Central memory CD4-positive, alpha-beta T cell (primary cell): ENCODE results near the gene TPPP.
"Not testable (repeated sequence)": the region's sequence is repeated elsewhere in the genome, so short reads cannot be mapped to it uniquely, and the experiment has no call there.

ENCODE experiments used
- DNase-seq: peaks from one replicate; pipeline ENCODE4 v3.0.0; 2022

Gene TPPP

DNA sequence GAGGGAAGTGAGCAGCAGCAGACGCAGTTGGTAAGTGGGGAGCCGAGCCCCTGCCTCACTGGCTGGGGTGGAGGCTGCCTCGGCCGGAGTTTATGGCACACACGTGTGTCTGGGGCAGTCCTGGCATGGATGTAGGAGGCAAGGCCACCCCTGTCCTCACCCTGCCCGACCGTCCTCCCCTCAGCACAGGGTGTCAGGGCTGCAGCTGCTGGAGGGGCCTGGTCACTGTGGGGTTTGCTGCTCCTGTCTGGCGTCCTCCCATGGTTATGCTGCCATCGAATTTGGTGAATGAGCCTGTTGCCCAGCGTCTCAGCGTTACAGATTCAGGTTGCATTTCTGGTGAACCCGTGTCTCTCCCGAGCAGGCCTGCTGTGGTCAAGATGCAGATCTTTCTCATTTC is 48.6 kb downstream of the TPPP start:
- no peak for DNase-seq

GRCh38 chr5:643811-644271 is 49.3 kb downstream of the TPPP start:
- no peak for DNase-seq

DNA sequence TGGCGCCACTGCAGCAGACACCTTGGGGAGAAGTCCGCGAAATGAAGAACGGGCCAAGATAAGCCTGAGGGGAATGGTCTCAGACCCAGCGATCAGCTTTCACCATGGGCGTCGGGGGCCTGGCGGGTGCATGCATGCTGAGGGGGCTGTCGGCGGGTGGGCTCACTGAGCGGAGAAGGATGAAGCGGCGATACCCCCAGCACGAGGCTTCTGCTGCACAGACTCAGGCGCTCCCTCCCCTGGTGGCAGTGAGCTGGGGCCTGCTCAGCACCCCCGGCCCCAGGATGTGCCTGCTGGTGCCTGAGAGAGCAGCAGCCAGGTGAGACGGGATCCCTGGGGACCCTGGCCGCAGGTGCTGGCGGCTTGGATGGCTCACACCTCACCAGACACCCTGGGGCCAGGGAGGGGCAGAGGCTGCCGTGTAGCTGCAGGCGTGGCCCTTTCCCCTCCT is 49.8 kb downstream of the TPPP start:
- no peak for DNase-seq

- DNase-seq = no peak
Measured at GRCh38 chr5:642481-642880, 50.7 kb downstream of the TPPP start.

GRCh38 chr5:641331-641765 is 51.8 kb downstream of the TPPP start:
- no peak for DNase-seq

DNA sequence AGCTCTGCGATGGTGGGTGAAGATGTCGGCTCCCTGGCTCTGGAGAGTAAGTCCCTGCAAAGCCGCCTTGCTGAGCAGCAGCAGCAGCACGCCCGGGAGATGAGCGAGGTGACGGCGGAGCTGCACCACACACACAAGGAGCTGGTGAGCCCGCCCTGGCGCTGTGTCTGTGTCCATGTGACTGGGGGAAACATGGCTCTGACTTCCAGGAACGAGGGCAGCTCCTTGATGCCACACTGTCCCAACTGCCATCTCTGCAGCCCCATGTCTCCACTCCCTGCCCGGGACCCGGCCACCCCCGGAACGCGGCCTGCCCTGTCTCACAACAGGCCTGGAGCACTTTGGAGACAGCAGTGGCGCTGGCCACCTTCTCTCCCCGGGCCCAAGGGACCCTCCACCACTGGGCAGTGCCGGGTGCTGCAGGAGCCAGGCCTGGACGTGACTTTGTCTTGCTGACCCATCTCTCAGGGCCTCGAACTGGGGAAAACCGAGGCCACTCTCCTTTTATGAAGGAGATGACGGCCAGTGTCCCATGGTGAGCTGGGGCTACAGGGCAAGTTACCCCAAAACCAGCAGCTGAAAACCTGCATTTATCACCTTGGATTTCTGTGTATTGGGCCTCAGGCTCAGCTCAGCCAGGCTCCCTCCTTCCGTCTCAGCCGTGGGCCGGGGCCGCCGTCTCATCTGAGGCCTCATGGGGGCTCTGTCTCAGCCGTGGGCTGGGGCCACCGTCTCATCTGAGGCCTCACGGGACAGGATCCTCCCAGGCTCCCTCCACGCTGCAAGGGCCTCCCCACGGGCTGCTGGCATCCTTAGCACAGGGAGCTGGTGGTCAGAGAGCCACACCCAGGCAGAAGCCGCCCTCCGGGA is 52.5 kb downstream of the TPPP start:
- DNase-seq = no peak

GRCh38 chr5:639584-640213 is 53.5 kb downstream of the TPPP start:
- DNase-seq = no peak

DNA sequence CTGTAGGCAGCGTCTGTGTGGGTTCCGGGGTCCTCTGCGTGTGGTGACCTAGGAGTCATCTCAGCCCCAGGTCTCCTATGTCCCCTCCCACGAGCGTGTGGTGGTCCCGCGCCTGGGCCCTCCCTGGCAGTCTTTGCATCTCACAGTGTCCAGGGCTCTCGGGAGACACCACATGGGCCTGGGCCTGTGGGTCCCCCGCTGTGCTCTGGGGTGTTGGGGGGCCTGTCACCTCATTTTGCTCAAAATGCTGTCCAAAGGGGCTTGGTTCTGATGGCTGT is 54.0 kb downstream of the TPPP start:
- no peak for DNase-seq

DNA sequence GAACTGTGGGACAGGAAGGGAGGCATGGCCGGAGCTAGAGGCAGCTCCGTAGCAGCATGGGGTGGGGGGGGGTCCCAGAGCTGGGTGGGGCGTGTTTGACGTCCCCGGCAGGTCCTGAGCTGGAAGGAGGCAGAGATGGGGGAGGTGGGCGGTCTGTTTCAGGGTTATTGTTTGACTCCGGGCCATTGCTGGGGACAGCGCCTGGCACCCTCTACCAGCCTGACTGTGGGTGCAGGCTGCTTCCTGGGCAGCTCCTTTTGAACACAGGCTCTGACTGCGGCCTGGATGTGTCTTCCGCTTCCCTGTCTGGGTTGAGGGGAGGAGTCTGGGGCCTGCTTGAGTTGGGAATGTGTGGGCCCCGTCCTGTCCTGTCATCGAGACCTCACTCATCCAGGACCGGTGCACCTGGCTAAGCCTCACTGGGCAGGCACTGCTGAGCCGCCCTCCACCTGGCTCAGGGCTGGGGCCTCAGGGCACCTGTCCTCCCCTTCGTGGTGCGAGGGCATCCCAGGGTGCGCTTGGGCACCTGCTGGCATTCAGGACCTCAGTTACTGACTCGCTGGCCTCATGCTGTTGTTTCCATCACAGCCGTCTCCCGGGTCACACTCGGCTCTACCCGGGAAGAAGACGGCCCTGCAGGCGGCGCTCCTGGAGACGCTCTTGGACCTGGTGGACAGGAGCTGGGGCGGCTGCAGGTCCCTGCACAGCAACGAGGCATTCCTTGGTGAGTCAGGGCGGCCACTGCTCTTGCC is 54.5 kb downstream of the TPPP start:
- DNase-seq = no peak

DNA sequence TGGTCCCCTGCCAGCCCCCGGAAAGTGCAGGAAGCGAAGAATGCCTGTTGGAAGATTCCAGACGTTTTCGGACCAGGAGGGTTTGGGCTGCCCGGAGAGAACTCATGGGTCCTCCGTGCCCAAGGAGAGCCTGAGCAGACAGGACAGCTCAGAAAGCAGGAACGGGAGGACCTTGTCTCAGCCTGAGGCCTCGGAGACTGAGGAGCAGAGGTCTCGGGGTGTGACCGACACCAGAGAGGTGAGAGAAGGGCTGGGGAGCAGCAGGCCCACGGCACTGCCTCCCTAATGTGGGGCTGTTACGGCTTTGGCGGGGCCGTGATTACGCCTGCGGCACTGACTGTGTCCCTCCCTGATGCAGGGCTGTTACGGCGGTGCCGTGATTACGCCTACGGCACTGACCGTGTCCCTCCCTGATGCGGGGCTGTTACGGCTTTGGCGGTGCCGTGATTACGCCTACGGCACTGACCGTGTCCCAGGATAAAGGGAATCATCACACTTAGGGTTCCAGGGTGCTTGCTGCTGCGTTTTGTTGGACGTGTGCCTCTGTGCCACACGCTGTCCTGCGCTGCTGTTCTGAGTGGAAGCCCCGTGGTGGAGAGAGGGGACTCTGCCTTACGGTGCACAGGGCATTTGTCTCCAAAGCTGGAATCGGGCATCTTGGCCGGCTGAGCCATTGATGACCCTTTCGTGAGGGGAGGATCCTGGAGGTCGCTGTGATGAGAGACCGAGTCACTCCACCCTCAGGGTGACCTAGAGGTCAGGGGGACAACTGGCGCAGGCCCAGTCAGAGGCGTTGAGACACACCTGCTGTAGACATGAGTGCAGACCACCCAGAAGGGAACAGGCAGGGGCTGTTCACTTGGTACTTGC is 55.3 kb downstream of the TPPP start:
- no peak for DNase-seq

GRCh38 chr5:636951-637350 is 56.2 kb downstream of the TPPP start:
- no peak for DNase-seq

- DNase-seq = no peak
Measured at GRCh38 chr5:635306-636055, 57.7 kb downstream of the TPPP start.

DNA sequence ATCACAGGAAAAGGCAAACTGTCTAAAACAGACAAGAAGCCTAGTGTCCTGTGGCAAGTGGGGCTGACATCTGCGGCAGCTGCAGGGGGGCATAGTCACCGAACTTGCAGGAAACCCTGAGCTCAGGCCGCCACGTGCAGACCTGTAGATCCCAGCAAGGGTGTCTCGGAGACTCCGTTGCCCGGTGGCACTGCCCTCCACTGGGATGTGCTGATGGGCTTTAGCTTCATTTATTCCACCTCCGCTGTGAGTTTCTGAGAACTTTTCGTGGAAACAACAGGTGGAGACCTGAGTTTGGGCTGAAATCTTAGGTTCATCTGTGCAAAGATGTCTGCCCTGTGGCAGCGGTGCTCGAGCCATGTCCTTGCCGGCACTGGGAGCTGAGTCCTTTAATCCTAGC is 59.0 kb downstream of the TPPP start:
- no peak for DNase-seq

GRCh38 chr5:633501-633955 is 59.6 kb downstream of the TPPP start:
- DNase-seq = no peak

DNA sequence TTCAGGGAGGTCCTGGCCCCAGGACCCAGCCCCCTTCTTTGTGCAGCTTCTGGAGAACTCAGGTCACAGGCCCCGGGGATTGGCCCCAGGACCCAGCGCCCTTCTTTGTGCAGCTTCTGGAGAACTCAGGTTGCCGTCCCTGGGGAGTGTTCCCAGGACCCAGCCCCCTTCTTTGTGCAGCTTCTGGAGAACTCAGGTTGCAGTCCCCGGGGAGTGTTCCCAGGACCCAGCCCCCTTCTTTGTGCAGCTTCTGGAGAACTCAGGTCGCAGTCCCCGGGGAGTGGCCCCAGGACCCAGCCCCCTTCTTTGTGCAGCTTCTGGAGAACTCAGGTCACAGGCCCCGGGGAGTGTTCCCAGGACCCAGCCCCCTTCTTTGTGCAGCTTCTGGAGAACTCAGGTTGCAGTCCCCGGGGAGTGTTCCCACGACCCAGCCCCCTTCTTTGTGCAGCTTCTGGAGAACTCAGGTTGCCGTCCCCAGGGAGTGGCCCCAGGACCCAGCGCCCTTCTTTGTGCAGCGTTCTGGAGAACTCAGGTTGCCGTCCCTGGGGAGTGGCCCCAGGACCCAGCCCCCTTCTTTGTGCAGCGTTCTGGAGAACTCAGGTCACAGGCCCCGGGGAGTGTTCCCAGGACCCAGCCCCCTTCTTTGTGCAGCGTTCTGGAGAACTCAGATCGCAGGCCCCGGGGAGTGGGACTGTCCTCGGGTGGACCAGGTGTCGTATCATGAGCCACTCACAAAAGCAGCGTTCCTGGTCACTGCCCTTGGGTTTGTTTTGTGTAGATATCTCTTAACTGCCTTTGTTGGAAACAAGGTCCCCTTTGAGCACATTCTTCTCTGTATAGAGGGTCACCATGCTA is 64.6 kb downstream of the TPPP start:
- DNase-seq = not testable (repeated sequence)

GRCh38 chr5:627840-628239 is 65.3 kb downstream of the TPPP start:
- no peak for DNase-seq

- no peak for DNase-seq
Measured at GRCh38 chr5:626850-627249, 66.3 kb downstream of the TPPP start.

- no peak for DNase-seq
Measured at GRCh38 chr5:625516-625915, 67.6 kb downstream of the TPPP start.

DNA sequence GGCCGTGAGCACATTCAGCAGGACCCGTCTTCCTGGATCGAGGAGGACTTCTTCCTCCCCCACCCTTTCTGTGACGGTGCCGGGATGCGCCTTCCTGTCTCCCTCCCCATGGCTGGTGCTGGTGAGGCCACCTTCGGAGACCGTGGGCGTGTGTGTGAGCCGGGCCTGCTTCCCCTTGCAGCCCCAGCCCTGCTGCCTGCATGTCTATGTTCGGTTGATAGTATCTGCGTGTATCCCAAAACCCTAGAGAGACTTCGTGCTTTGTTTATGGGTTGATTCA is 68.3 kb downstream of the TPPP start:
- no peak for DNase-seq

DNA sequence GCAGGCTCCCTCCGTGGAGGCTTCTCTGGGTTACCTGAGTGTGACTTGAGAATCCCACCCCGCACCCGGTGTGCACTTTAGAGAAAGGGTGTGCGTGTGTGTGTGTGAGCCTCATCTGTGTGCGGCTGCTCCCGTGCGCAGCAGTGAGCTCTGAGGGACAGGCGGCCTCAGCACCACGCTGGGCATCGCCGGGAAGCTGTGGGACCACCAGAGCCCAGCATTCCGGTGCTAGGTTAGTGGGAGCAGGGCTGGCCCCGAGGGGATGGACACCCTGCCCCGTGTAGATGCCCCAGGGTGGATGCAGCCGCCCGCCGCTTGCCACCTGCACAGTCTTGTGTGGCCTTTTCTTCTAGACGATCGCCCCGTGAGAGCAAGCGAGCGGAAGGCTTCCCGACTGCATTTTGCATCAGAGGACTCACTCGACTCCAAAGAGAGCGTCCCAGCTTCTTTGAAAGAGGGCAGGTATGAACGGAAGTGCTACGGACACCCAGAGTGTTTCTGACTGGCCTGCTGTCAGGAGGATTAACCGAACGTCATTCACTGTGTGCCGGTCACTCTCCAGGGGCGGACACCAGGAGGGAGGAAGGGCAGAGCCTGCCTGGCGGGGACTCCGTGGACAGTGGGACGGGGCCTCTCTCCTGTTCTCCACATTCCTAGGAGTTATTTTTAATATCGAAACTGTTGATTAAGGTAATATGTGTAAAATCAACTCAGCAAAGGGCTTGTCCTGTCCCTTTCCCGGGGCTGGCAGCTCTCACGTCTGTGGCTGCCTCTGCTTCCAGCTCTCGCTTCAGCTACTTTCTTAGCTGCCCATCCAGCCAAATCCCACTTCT is 68.8 kb downstream of the TPPP start:
- DNase-seq = no peak
